HG02588 (cell line): ENCODE data around the gene GOLPH3L.
"Not testable (repeated sequence)": the region's sequence is repeated elsewhere in the genome, so short reads cannot be mapped to it uniquely, and the experiment has no call there.

Source experiments
- ATAC-seq: cut with Tn5 transposase; IDR thresholded peaks from one replicate; pipeline ENCODE4 v1.9.1; 2021; ENCODE audit warnings: mild to moderate bottlenecking, moderate library complexity; ENCODE audit not compliant: unreplicated experiment

The GOLPH3L gene

DNA sequence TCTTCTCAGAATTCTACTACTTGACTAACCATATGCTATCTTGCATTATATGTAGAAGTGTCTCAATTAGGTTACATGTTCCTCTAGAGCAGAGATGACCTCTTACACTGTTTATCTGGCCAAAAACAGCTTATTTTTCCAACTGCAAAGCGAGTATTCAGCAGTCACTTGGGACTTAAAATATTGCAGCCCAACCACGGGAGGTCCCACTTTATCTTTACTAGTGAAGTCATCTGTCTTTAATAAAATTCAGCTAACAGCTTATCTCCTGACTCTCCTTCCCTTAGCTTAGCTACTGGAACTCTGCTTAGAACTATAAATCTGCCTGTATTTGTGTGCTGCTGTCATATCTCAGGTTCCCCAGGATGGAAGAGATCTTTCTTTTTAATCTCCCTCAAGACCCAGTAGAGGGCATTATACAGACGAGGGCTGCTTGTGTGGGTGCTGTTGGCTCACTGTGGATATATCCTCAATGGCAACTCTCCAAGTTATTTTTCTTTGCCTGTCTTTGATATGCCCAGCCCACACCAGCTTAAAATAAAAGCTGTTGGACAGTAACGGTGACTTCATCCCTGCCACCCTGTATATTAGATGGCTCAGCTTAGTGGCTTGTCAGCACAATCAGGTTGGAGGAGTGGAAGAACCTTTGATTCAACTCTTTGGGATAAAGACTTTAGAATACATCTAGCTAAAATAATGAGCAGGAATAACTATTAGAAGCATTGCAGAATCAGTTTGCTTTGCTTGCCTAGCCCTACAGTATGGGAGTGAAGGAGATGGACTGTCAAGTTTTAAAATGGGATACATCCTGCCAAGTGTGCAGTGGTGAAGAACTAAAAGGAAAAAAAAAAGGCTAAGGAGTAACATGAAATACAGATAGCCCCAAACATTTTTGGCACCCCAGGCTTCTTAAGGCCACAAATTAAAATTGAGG, 77.1 kb downstream of the GOLPH3L start:
- ATAC-seq = no peak

DNA sequence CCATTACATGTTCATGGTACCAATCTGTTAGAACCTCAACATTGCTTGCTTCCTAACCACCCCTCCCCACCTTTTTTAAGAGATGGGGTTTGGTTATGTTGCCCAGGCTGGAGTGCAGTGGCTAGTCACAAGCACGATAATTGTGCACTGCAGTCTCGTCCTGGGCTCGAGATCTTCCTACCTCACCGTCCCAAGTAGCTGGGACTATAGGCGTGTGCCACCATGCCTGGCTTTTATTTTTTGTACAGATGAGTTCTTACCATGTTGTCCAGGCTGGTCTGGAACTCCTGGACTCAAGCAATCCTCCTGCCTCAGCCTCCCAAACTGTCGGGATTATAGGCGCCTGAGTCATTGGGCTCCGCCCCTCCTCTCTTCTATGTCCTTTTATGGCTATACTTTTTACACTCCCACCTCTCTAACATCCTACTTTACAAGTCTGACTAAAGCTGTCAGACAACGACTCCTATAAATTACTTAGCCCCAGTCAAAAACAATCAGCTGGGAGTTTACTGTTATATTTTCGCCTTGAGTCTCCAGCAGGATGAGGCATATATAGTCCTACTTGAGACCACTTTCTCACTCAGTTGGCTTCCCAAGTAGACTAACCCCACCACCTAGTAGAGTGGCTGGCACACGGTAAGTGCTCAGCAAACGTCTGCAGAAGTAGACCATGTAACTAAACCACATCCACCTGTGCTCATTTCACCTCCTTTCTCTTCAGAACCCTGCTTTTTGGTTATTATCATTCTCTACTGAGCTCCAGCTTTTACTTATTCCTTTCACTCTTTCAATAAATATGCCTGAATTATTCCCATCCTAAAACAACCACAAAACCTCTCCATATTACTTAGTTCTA, 81.4 kb downstream of the GOLPH3L start:
- ATAC-seq = no peak

DNA sequence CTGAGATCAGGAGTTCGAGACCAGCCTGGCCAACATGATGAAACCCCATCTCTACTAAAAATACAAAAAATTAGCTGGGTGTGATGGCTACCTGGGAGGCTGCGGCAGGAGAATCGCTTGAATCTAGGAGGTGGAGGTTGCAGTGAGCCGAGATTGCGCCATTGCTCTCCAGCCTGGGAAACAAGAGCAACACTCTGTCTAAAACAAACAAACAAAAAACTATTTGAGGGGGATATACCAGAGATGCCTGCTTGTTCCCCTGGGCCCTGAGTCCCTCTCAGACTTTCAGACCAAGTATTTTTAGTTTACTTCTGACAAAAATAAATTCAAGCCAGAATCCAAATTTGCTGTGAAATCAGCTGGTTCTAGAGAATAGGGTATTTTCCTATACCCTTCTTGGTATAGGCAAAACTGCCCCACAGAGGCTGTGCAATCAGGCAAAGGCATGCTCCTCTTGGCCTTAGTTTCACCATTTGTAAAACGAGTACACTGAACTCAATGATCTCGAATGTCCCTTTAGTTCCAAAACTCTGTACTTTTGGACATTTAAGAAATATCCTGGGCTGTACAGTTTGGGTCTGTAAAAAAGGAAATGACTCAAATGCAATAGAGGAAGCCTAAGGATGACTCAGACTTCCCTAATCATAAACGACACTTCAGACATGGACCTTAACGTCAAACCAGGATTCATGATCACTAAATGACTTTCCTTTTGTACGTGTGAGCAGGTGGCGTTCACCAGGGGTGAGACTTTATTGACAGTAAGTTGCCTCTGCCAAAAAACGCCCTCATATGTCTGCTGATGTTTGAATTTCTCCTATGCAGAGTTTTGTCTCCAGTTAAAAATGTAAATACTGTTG, 83.7 kb downstream of the GOLPH3L start:
- peak; percentile 31 for ATAC-seq

DNA sequence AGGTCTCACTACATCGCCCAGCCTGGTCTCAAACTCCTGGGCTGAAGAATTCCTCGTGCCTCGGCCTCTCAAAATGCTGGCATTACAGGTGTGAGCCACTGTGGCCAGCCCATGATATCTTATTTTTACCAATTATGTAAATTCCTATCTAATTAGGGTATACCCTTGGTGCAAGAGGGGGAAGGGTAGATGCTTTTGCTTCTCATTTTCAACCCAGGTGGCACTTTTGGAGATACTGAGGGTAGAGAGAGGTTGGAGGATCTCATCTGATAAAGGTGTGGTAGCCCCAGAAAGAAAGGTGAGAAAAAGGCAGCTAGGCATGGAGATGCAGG, 85.0 kb downstream of the GOLPH3L start:
- peak; percentile 10 for ATAC-seq

DNA sequence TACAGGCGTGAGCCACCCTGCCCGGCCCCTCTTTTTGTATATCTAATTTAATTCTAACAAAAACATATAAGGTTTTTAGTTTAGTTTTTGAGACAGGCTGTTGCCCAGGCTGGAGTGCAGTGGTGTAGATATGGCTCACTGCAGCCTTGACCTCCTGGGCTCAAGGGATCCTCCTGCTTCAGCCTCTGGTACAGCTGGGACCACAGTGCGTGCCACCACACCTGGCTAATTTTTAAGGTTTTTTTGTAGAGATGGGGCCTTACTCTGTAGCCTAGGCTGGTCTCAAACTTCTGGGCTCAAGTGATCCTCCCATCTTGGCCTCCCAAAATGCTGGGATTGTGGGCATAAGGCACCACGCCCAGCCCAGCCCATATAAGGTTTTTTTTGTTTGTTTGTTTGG, 86.4 kb downstream of the GOLPH3L start:
- no peak for ATAC-seq

DNA sequence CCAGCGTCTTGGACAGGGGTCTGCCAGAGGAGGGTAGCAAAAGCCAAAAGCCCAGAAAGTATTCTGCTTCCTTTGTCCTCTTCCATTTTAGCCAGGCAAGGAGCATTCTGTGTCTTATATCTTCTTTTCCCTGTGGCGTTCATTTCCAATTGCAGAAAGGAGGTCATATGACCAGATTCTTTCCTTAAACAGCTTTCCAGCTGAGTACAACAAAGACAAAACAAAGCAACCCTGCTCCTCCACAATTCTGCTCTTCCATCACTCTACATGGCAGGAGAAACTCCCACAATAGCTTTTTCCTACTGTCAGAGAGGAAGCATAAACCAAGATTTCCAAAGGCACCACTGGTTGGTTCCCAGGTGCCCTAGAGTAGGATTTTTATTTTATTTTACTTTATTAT, 87.2 kb downstream of the GOLPH3L start:
- ATAC-seq = no peak

DNA sequence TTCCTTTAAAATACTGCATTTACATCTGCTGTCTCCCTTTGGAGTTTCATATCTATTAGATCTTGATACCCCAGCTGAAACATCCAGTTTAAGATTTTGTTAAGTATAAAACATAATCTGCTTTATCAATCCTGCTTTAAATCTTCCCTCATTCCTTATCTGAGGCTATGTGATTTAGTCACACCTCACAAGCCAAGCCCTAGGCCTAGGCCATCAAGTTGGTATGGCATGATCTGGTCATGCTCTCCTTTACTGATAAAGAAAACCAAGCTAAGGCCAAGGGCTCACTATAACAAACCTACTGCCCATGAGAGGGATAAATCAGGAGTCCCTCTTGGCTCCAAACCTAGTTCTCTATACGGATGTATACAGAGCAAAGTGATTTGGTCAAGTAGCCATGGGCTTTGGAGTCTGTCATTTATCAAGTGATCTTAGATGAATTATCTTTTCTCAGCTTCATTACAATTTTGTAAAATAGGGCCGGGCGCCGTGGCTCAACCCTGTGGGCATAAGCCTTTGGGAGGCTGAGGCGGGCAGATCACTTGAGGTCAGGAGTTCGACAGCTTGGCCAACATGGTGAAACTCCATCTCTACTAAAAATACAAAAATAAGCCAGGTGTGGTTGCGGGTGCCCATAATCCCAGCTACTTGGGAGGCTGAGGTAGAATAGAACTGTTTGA, 90.4 kb downstream of the GOLPH3L start:
- ATAC-seq = no peak

DNA sequence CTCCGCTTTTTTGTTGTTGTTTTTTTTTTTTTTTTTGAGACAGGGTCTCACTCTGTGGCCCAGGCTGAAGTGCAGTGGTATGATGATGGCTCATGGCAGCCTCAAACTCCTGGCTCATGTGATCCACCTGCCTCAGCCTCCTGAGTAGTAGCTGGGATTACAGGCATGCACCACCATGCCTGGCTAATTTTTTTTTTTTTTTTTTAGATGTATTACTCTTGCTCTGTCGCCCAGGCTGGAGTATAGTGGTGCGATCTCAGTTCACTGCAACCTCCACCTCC, 91.6 kb downstream of the GOLPH3L start:
- not testable (repeated sequence) for ATAC-seq

DNA sequence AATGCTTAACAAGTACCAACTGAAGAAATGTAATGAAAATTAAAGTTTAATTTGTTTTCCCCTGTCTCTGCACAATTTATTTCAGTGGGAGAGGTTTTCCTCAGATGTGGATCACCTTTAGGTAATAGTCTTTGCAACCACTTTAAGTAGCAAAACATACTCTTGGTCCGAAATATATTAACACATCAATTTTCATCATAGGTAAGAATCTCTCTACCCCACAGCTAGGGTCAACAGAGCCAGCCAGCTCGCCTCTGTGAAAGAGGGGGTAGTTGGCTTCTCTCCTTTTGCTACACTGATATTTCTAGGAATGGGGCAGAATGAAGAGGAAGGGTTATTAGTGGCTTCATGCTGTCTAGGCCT, 92.7 kb downstream of the GOLPH3L start:
- no peak for ATAC-seq

DNA sequence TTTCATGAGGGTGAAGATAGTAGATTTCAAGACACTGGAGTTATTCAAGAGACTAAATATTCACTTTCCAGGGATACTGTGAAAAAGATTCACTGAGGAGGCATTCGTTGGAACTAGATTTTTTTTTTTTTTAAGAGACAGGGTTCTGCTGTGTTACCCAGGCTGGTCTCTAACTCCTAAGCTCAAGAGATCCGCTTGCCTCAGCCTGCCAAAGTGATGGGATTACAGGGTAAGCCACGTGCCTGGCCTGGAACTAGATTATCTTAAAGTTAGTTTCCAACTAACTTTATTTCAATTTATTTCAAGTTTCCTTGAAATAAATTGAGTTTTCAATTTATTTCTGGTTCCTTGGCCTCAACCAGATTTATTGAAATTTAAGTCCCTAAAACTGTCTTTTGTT, 93.2 kb downstream of the GOLPH3L start:
- no peak for ATAC-seq

DNA sequence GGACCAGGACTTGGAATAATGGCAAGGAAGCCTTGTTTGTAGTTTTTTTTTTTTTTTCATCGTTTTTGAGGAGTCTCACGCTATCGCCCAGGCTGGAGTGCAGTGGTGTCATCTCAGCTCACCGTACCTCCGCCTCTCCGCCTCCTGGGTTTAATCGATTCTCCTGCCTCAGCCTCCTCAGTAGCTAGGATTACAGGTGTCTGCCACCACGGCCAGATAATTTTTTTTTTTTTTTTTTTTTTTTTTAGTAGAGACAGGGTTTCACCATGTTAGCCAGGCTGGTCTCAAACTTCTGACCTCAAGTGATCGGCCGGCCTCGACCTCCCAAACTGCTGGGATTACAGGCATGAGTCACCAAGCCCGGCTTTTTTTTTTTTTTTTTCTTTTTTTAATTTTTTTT, 94.6 kb downstream of the GOLPH3L start:
- not testable (repeated sequence) for ATAC-seq

DNA sequence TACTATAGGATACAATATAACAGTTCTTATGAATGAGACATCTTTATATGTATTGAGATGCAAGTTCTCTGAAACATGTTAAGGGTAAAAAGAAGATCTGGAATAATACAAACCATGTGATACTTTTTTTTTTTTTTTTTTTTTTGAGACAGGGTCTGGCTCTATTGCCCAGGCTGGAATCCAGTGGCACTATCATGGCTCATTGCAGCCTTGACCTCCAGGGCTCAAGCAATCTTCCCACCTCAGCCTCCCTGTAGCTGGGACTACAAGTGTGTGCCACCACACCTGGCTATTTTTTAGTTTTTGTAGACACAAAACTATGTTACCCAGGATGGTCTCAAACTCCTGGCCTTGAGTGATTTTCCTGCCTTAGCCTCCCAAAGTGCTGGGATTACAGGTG, 95.4 kb downstream of the GOLPH3L start:
- no peak for ATAC-seq

DNA sequence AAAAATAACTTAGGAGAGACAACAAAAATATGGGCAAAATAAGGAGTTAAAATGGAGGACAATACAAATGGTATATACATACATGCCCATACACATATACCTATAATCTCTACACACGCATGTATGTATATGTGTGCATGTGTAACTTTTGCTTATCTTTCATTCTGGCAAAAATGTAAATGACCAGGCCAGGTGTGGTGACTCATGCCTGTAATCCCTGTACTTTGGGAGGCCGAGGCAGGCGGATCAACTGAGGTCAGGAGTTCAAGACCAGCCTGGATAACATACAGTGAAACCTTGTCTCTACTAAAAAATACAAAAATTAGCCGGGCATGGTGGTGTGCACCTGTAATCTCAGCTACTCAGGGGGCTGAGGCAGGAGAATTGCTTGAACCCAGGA, 98.6 kb downstream of the GOLPH3L start:
- not testable (repeated sequence) for ATAC-seq

DNA sequence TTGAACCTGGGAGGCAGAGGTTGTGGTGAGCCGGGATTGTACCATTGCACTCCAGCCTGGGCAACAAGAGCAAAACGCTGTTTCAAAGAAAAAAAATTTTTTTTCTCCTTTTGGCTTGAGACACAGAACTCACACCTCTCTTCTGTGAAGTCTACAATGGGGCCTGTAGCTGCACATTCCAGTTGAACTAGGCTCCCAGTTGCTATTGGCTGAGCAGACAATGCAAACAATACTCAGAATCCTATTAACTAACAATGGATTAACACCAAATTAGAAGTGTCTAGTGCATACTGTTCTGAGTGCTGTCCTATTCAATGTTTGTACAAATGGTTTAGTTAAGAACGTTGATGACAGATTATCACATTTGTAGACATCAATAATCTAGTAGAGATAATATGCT, 100.0 kb downstream of the GOLPH3L start:
- ATAC-seq = no peak
